AG04449 (cell line): ENCODE results near the gene DCD.

Experiments used
- CTCF ChIA-PET: fragments of 350-600 bp; formaldehyde crosslinking; extraction: SDS; loops from one replicate; lab custom pipeline; 2021; ENCODE audit warnings: antibody characterized with exemption; lab: Yijun Ruan, JAX
- POLR2A ChIA-PET: fragments of 400-600, 350-600 bp; formaldehyde crosslinking; extraction: SDS; loops from one replicate; lab custom pipeline; 2020; ENCODE audit warnings: antibody characterized with exemption, inconsistent platforms; lab: Yijun Ruan, JAX
- DNase-seq: peaks from one replicate; pipeline ENCODE4 v3.0.0-alpha.2; 2010; ENCODE audit warnings: low read depth, low spot score
- H3K4me3 ChIP-seq: 2 replicates; pipeline ENCODE4 v1.5.1; 2011; ENCODE audit warnings: low read depth, mild to moderate bottlenecking, control low read depth, low read length
- TF ChIP-seq, protein P1 (sequence below): IDR thresholded peaks from one replicate; pipeline ENCODE4 v1.5.1; 2011; ENCODE audit warnings: mild to moderate bottlenecking, moderate library complexity, low read length, control low read depth, inconsistent platforms; ENCODE audit not compliant: insufficient read depth; ENCODE audit errors: missing control alignments

DCD gene

DNA sequence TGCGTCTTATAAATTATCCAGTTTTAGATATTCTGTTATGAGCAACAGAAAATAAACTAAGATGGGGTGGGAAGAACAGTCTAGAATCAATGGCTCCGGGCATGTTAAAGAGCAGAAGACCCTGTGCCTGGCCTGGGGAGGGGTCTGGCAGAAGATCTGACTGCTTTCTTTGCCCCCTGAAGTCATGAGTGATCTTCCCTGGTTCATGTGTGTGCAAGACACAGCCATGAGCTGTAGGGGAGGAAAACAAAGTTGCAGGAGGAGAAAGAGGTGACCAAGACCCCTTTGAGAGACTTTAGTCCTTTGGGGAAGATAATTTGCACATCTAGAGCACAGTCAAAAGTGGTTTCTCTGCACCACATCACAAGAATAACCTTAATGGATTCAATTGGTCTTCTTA is 18.2 kb downstream of the DCD start:
- ChIA-PET CTCF (interaction anchor here (2.3 kb wide), 1 partner anchor 31 kb away, joined by 6 read pairs; no protein-coding TSS in a partner anchor), POLR2A (no interaction called here)
- H3K4me3 ChIP-seq: no peak overlapping the region
- no peak for DNase-seq
- TF ChIP-seq, protein P1, sequence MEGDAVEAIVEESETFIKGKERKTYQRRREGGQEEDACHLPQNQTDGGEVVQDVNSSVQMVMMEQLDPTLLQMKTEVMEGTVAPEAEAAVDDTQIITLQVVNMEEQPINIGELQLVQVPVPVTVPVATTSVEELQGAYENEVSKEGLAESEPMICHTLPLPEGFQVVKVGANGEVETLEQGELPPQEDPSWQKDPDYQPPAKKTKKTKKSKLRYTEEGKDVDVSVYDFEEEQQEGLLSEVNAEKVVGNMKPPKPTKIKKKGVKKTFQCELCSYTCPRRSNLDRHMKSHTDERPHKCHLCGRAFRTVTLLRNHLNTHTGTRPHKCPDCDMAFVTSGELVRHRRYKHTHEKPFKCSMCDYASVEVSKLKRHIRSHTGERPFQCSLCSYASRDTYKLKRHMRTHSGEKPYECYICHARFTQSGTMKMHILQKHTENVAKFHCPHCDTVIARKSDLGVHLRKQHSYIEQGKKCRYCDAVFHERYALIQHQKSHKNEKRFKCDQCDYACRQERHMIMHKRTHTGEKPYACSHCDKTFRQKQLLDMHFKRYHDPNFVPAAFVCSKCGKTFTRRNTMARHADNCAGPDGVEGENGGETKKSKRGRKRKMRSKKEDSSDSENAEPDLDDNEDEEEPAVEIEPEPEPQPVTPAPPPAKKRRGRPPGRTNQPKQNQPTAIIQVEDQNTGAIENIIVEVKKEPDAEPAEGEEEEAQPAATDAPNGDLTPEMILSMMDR: no peak

DNA sequence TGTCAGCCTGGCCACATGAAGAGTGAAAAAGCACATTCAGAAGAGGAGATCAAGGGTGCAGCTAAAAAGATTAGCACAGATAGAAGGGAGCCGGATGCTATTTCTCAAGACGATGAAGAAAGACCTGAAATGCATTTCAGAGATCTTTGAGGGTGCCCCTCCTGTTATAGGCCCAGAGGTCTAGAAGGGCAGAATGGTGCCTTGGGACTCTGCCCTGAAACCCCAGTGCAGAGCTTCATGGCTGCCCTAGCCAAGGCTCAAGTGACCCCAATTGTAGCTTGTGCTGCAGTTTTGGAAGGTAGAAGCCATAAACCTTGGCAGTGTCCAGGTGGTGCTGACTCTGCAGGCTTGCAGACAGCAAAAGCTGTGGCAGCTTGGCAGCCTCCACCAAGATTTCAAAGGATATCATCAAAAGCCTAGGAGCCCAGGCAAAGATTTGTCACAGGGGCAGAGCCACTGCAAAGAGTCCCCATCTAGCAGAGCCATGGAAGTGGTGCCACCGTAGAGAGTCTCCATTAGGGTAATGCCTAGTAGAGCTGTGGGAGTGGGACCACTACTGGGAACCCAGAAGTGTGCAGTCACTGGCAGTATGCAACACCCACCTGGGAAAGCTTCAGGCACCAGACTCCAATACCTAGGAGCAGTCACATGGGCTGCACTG is 19.8 kb downstream of the DCD start:
- no peak overlapping the region for H3K4me3 ChIP-seq
- TF ChIP-seq, protein P1: no peak
- no peak for DNase-seq
- POLR2A ChIA-PET: no interaction called here
- CTCF ChIA-PET: interaction anchor here (2.3 kb wide), 1 partner anchor 29 kb away, joined by 6 read pairs; no protein-coding TSS in a partner anchor

DNA sequence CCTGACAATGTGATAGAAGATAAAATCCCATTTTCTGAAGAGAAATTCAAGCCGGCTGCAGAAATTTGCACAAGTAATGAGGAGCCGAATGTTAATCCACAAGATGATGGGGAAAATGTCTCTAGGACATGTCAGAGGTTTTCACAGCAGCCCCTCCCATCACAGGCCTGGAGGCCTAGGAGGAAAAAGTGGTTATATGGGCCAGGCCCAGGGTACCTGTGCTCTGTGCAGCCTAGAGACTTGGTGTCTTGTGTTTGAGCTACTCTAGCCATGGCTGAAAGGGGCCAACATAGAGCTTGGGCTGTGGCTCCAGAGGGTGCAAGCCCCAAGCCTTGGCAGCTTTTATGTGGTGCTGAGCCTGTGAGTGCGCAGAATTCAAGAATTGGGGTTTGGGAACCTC is 20.9 kb downstream of the DCD start:
- CTCF ChIA-PET: no interaction called here
- TF ChIP-seq, protein P1: no peak
- DNase-seq: no peak
- POLR2A ChIA-PET: no interaction called here
- no peak overlapping the region for H3K4me3 ChIP-seq

DNA sequence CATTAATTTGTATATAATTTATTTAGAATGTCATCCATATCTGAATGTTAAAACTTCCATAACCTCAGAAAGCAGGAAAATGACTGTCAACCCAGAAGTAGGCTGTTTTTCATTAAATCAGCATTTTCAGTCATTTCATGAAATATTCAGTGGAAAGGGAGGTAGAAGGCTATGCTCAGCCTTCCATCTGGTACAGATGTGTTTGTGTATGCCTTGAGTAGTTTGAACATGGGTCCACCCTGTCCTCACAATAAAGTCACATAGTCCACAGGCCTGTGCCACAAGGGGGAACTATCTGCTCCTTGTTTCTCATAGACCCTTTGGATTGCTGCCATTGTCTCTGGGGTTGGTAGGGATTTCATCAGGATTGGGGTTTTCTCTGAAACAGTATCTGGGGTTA is 22.6 kb downstream of the DCD start:
- POLR2A ChIA-PET: no interaction called here
- CTCF ChIA-PET: no interaction called here
- TF ChIP-seq, protein P1: no peak
- no peak for DNase-seq
- no peak overlapping the region for H3K4me3 ChIP-seq

DNA sequence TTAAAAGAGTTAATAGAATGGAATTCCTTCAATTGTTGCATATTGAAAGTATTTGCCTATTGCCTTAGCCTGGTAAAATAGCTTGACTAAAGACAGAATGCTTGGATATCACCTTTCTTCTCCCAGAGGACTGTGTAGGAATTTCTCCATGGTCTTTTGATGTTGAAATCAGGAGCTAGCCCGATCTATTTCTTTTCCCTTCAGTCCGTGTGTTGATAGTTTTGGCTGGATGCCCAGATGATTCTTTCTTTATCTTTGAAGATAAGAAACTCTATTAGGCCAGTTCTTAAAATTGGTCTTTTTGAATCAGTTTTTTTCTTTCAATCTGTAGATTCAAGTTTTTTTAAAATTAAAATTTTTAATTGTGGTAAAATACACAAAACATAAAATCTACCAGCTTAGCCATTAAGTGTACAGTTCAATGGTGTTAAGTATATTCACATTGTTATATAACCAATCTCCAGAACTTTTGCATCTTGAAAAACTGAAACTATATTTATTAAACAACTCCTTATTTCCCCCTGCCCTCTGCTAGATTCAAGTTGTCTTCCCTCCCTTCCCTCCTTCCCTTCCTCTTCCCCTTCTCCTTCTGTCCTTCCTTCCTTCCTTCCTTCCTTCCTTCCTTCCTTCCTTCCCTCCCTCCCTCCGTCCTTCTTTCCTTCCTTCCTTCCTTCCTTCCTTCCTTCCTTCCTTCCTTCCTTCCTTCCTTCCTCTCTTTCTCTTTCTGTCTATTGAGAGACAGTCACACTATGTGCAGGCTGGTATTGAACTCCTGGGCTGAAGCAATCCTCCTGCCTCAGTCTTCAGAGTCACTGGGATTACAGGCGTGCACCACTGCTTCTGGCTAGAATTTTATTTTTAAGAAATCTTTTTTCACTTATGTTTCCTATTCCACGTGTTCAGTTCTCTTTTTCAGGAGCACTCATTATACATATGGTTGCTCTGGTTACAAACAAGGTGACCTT is 23.6 kb downstream of the DCD start:
- TF ChIP-seq, protein P1: no peak
- ChIA-PET POLR2A (no interaction called here), CTCF (no interaction called here)
- DNase-seq: no peak
- no peak overlapping the region for H3K4me3 ChIP-seq
